HG03135 (cell line): ENCODE data around the gene ACER1.

Source experiments
- ATAC-seq: cut with Tn5 transposase; IDR thresholded peaks from one replicate; pipeline ENCODE4 v1.9.1; 2021; ENCODE audit warnings: mild to moderate bottlenecking, moderate library complexity; ENCODE audit not compliant: unreplicated experiment

The ACER1 gene

GRCh38 chr19:6269101-6269886, 64.1 kb downstream of the ACER1 start:
- no peak for ATAC-seq

- ATAC-seq = no peak
Observed at GRCh38 chr19:6268382-6268771, 65.0 kb downstream of the ACER1 start.

DNA sequence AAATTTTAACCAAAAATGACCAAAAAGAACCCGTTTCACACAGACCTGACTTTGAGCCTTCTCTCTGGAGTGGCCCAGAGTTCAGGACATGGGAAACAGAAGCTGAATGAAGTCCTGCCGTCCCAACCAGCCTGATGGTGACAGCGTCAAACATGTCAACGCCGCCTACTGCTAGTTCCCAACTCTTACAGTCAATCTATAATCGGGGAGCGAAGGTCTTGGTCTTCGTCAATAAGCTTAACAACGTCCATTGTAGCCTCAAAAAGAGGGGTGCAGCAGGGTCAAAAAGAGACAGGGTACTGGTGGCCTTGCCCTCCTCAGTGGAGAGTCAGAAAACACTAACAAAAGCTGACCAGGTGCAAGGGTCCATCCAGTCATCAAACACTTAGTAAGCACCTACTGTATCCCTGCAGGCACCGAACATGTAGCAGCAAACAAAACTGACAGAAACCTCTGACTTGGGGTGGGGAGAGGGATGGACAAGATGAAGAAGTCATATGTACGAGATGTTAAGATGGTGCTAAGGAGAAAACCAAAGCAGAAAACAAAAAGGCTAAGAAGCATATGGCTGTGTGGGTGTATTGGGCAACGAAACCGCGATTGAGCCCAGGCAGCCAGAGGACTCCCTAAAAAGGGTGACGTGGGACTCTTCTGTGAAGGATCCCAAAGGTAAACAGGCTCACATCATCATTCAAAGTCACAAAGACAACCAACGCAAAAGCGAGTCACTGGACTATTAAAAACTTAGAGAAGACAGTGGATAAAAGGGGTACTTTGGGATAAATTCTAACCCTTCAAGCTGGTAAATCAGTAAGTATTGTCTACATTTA, 65.6 kb downstream of the ACER1 start:
- ATAC-seq = no peak

GRCh38 chr19:6264803-6265202, 68.6 kb downstream of the ACER1 start:
- no peak for ATAC-seq

- ATAC-seq = no peak
Observed at GRCh38 chr19:6263735-6264444, 69.5 kb downstream of the ACER1 start.

DNA sequence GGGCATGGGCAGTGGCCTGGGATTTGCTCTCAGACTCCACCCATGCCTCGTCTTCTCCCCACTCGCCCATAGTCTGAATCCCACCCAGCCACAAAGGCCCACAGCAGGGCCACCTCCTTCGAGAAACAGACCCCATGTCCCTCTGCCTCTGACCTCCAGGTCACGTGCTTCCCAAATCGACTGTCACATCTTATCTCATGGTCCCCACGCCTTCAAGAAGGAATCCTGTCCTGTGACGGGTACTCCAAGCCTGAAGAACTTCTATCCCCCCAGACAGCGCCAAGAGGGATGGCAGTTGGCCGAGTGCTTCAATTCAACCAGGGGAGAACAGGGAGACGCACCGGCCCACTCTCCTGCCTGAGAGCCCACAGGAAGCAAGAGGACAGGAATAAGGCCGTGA, 70.1 kb downstream of the ACER1 start:
- no peak for ATAC-seq

DNA sequence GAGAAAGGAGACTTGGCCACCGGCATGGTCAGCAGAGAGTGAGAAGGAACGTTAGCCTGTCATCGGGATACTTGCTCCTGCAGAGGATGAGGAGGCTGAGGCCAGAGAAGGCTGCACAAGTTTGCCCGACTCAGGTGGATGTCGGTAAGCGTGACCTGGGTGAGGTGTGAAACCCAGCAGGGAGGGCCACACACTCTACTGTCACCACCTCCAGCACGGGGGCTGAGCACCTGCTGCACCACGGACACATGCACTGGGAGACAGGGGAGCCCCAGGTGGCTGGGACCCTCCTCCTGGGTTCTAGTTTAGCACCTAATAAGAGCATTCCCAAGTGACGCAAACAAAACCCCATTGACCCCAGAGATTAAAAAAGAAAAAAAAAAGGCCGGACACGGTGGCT, 70.9 kb downstream of the ACER1 start:
- ATAC-seq = no peak

- ATAC-seq = no peak
Observed at GRCh38 chr19:6261883-6262282, 71.5 kb downstream of the ACER1 start.

DNA sequence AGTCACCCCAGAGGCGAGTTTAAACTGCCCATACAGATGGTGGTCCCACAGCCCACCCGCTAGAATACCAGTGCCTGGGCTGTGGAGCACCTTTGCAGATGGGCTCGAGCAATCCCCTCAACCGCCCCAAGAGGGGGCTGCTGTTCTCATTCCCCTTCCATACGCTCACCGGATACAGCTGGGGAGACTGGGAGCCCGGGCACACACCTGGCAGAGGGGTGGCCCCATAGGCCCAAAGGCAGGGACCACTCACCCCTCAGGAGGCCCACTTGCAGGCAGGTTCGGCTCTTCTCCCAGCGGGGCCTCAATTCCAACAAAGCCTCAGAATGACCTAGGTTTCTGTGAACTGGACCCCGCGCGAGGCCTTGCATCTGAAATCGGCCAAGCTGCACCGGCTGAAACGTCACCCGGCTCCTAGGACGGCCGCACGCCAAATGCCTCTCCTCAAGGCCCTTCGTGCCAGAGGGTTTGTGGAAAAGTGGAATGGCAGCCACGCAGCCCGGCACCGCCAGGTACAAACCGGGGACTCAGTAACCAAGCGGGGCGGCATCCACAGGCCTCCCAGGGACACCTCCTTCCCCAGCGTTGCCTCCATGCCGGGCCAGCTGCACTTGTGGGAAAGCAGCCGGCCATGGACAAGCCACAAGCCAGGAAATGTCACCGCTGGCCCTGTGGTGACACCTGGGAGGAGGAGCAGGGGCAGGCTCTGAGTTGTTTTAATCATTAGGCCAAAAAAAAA, 72.3 kb downstream of the ACER1 start:
- no peak for ATAC-seq

DNA sequence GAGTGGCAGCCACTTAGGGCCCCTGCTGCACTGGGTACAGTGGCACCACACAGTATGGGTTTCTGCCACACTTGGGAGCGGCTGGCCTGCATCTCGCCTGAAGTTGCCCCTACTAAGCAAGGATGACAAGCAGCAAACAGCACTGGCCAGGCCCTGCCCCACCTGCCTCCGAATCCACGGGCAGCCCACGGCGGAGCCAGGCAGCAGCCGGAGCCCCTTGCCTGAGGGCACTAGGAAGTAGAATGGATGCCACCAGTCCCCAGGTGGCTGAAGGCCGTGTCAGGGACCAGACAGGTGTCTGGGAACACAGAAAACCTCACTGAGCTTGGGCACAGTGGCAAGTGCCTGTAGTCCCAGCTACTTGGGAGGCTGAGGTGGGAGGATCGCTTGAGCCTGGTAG, 73.0 kb downstream of the ACER1 start:
- ATAC-seq = no peak

- no peak for ATAC-seq
Observed at GRCh38 chr19:6259312-6259861, 74.0 kb downstream of the ACER1 start.

DNA sequence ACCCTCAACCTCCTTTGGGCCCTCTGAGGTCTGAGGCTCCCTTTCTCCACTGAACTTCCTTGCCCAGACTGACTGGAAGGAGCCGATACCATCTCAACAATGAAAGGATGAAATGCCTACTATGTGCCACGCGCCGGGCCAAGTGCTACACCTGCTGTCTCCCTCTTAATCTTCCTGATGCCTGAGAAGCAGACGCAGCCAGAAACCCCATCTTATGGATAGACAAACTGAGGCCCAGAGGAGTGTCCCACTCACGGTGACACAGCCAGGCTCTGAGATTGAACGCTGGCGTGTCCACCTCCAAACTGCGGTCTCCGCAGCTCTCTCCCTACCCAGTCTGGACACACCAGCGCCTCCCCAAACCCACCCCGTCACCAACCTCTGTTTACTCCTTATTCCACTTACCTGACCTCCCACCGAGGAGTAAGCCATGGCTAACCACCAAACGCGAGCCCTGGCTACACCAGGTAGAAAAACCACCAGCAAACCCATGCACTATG, 74.5 kb downstream of the ACER1 start:
- ATAC-seq = no peak
